Erythroblast (primary cell): ENCODE data around the gene CELF4.

Source experiments
- GATA1 ChIP-seq: IDR thresholded peaks from 2 replicates; pipeline ENCODE4 v1.6.1; 2011; ENCODE audit warnings: low read depth, mild to moderate bottlenecking, control low read depth, low read length, moderate library complexity
- POLR2A ChIP-seq: IDR thresholded peaks from 2 replicates; pipeline ENCODE4 v1.6.1; 2011; ENCODE audit warnings: mild to moderate bottlenecking, low read length

DNA sequence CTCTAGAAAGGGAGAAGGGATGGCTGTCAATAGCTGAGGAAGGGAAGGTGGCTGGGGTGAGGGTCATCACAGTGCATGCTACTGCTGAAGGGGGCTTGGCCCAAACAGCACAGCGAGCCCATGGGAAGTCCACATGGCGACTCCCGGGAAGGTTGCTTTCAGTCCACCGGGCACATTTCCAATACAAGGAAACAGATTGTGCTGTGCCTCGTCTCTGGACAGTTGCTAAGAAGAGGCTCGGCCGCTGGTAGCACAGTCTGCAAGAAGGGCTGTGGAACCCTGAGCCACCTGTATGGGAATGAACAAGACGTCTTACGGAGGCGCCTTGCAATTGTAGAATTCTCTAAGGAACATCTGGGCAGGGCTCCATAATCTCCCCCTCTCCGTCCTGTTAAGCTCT, 123.1 kb downstream of the CELF4 start:
- TF ChIP-seq POLR2A (no peak), GATA1 (no peak)
